Measurements from ENCODE around the gene POLG. TPM values are rescaled to one million over a fixed set of nuclear protein-coding genes. Genes with fewer than 3 reads are reported as not detected.

The POLG gene
- total RNA-seq, 2 donors from 2014 or later, result 55.3 to 60.2 TPM

DNA sequence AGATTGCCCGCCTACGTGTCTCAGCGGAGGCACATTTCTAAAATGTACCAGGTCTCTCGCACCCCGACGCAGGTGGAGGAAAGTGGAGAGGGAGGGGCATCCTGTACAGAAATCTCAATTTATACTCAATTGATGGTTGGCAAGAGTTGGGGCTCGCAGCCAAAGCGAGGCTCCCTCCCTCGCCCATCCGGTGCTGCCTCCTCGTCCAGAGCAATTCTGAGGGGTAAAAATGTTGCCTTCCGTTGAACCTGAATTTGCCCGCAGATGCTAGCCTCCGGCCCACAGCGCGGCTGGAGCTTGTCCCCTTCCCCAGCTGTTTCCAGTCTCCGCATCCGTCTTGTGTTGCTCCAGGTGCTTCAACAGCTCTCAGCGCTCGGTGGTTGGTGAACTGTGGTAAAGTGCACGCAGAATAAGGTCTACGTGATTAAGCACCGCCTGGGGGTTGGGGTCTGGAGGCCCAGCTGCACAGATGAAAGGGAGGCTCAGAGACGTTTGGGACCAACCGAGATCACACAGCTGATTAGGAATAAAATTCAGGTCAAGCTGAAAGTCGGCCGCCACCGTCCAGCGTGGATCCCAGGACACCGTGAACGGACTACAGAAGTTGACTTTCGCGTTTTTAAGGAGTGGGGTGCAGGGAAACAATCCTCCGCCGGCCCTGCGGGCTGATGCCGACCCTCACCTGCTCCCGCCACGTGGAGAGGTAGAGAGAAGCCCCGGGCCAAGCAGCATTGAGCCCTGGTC lies 846 bp upstream of the POLG start:
- Mint-ChIP-seq H3K27me3 (ENCODE audit: insufficient read depth) (peaks cover 37% of the 10 kb centered on the region), H3K4me1 (peaks cover 9% of the 10 kb centered on the region), H3K36me3 (ENCODE audit: low read depth) (peaks cover 23% of the 10 kb centered on the region), H3K27ac (peak overlapping the region; percentile 71), H3K9me3 (no peaks in the 10 kb centered on the region), H3K4me3 (peak overlapping the region; percentile 79)
- peaks cover 16% of the 10 kb centered on the region for H3K4me1 ChIP-seq (ENCODE audit: control insufficient read depth, insufficient read depth, low read length)
- no peaks in the 10 kb centered on the region for H3K9me3 ChIP-seq (ENCODE audit: control insufficient read depth, low read length)
- H3K27ac ChIP-seq (ENCODE audit: low read depth, low read length), result peak overlapping the region; percentile 7
- 7% methylated on average over 17 to 40 of the region's 40 CpGs for WGBS, 2 experiments (ENCODE audit: insufficient coverage in 1 of 2, insufficient read length in 1 of 2)
- TF ChIP-seq, protein P1, sequence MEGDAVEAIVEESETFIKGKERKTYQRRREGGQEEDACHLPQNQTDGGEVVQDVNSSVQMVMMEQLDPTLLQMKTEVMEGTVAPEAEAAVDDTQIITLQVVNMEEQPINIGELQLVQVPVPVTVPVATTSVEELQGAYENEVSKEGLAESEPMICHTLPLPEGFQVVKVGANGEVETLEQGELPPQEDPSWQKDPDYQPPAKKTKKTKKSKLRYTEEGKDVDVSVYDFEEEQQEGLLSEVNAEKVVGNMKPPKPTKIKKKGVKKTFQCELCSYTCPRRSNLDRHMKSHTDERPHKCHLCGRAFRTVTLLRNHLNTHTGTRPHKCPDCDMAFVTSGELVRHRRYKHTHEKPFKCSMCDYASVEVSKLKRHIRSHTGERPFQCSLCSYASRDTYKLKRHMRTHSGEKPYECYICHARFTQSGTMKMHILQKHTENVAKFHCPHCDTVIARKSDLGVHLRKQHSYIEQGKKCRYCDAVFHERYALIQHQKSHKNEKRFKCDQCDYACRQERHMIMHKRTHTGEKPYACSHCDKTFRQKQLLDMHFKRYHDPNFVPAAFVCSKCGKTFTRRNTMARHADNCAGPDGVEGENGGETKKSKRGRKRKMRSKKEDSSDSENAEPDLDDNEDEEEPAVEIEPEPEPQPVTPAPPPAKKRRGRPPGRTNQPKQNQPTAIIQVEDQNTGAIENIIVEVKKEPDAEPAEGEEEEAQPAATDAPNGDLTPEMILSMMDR (conservative IDR thresholded peaks at IDR 0.05), result no peak
- peaks cover 31% of the 10 kb centered on the region for H3K27me3 ChIP-seq (ENCODE audit: control insufficient read depth, insufficient read depth, low read length, poor library complexity, severe bottlenecking)
- no peak for DNase-seq
- H3K4me3 ChIP-seq (ENCODE audit: low read length), result peak overlapping the region; percentile 83
- peaks cover 26% of the 10 kb centered on the region for H3K36me3 ChIP-seq (ENCODE audit: control insufficient read depth, insufficient read depth, low read length)
- H3K9ac ChIP-seq (ENCODE audit: extremely low read depth, low read length, poor library complexity, severe bottlenecking), result peak overlapping the region; percentile 11

DNA sequence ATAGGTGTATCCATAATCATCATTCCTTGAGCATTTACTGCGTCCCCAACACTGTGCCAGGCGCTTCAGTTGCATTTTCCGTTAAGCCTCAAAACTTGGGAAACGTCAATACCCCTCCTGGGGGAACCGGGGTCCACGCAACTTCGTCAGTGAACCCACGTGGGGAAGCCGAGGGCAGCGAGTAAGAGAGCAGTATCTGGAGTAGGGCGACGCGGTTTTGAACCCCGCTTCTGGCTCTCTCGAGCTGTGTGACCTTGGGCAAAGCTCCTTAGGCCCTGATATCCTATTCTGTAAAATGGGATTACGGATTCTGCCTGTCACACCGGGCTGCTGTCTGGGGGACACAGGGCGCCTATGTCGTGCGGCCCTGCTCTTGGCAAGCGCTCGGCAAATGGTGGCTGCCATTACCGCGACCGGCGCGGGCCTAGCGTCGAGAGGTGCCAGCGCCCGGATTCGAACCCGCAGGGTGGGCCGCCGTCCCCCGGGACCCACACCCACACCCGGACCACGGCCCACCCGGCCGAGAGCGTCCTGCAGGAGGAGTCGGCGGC lies 590 bp downstream of the POLG start:
- WGBS, 2 experiments (ENCODE audit: insufficient coverage in 1 of 2, insufficient read length in 1 of 2), result 4 to 5% methylated on average over 15 to 43 of the region's 43 CpGs
- no peak for DNase-seq
- Histone ChIP-seq H3K9ac (ENCODE audit: extremely low read depth, low read length, poor library complexity, severe bottlenecking) (peak overlapping the region; percentile 65), H3K27ac (ENCODE audit: low read depth, low read length) (peak overlapping the region; percentile 72), H3K4me1 (ENCODE audit: control insufficient read depth, insufficient read depth, low read length) (peaks cover 16% of the 10 kb centered on the region), H3K9me3 (ENCODE audit: control insufficient read depth, low read length) (no peaks in the 10 kb centered on the region), H3K4me3 (ENCODE audit: low read length) (peak overlapping the region; percentile 91), H3K27me3 (ENCODE audit: control insufficient read depth, insufficient read depth, low read length, poor library complexity, severe bottlenecking) (peaks cover 21% of the 10 kb centered on the region), H3K36me3 (ENCODE audit: control insufficient read depth, insufficient read depth, low read length) (peaks cover 40% of the 10 kb centered on the region)
- Mint-ChIP-seq H3K4me1 (peaks cover 9% of the 10 kb centered on the region), H3K27ac (no peak overlapping the region), H3K36me3 (ENCODE audit: low read depth) (peaks cover 38% of the 10 kb centered on the region), H3K9me3 (no peaks in the 10 kb centered on the region), H3K27me3 (ENCODE audit: insufficient read depth) (peaks cover 34% of the 10 kb centered on the region), H3K4me3 (peak overlapping the region; percentile 79)
- TF ChIP-seq, protein P1 (conservative IDR thresholded peaks at IDR 0.05), result no peak

DNA sequence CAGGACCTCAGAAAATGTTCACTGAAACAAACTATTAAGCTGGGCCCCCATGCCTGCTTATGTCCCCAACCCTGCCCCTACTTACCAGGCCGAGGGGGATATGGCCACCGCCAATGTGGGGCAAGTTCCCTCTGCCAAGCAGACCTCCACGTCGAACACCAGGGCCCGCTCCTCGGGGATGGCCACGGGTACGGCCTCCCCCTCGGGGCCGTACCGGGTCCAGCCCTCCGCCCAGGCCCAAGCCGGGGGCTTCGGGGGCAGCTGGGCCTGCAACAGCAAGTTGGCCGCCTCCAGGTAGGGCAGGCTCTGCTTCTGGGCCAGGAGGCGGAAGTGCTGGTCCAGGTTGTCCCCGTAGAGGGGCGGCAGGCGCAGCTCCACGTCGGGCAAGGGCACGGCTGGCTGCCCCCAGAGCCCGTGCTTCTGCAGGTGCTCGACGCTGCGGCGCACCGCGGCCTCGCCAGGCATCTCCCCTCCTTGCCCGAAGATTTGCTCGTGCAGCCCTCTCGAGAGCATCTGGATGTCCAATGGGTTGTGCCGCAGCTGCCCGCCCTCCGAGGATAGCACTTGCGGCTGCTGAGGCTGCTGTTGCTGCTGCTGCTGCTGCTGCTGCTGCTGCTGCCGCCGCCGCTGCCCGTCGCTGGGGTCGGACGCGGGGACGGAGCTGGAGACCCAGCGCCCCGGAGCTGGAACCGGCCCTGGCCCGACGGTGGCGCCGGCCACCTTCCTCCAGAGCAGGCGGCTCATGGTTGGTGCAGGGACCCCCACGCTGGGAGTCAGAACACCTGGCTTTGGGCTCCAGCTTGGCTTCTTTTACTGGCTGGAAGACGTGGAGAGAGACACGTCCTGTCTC lies 1.4 kb downstream of the POLG start:
- Mint-ChIP-seq H3K9me3 (no peaks in the 10 kb centered on the region), H3K4me3 (peak overlapping the region; percentile 79), H3K27me3 (ENCODE audit: insufficient read depth) (peaks cover 30% of the 10 kb centered on the region), H3K4me1 (peaks cover 9% of the 10 kb centered on the region), H3K36me3 (ENCODE audit: low read depth) (peaks cover 40% of the 10 kb centered on the region), H3K27ac (no peak overlapping the region)
- WGBS, 2 experiments (ENCODE audit: insufficient coverage in 1 of 2, insufficient read length in 1 of 2), result 89 to 93% methylated on average over 31 to 57 of the region's 57 CpGs
- Histone ChIP-seq H3K9me3 (ENCODE audit: control insufficient read depth, low read length) (no peaks in the 10 kb centered on the region), H3K36me3 (ENCODE audit: control insufficient read depth, insufficient read depth, low read length) (peaks cover 48% of the 10 kb centered on the region), H3K27ac (ENCODE audit: low read depth, low read length) (no peak overlapping the region), H3K27me3 (ENCODE audit: control insufficient read depth, insufficient read depth, low read length, poor library complexity, severe bottlenecking) (peaks cover 18% of the 10 kb centered on the region), H3K9ac (ENCODE audit: extremely low read depth, low read length, poor library complexity, severe bottlenecking) (peak overlapping the region; percentile 65), H3K4me1 (ENCODE audit: control insufficient read depth, insufficient read depth, low read length) (peaks cover 16% of the 10 kb centered on the region), H3K4me3 (ENCODE audit: low read length) (peak overlapping the region; percentile 91)
- DNase-seq, result peak; percentile 66
- TF ChIP-seq, protein P1 (conservative IDR thresholded peaks at IDR 0.05), result no peak
